B cell (primary cell): ENCODE measurements around the gene DGKQ. TPM values are rescaled to one million over a fixed set of nuclear protein-coding genes. Genes with fewer than 3 reads are reported as not detected.

Experiments used
- ATAC-seq: fragments of 200-7000 bp; cut with Tn5 transposase; one replicate; pipeline ENCODE4 v1.10.0; 2021; ENCODE audit warnings: low read depth, mild to moderate bottlenecking, moderate number of reproducible peaks, moderate library complexity
- CTCF ChIA-PET: fragments of 350-600 bp; sonication (Branson Sonifier 250); formaldehyde crosslinking; loops from one replicate; lab custom pipeline; 2021; ENCODE audit warnings: antibody characterized with exemption, inconsistent platforms; lab: Charles Lee
- POLR2A ChIA-PET: fragments of 350-600 bp; sonication (Branson Sonifier 250); formaldehyde crosslinking; loops from one replicate; lab custom pipeline; 2021; ENCODE audit warnings: antibody characterized with exemption; lab: Charles Lee
- DNase-seq: peaks from one replicate; pipeline ENCODE4 v3.0.0; 2013
- H2AFZ ChIP-seq: 2 replicates; pipeline ENCODE4 v1.6.1; 2012; ENCODE audit warnings: mild to moderate bottlenecking, low read depth, low read length; ENCODE audit not compliant: insufficient read depth, poor library complexity, severe bottlenecking
- H3K27ac ChIP-seq, 2 donors: 1 replicate in 1 of 2; 2 replicates in 1 of 2; pipeline ENCODE4 v1.5.1; 2012 to 2013; ENCODE audit warnings: low read length in 2 of 2, mild to moderate bottlenecking in 2 of 2, moderate library complexity in 1 of 2
- H3K27me3 ChIP-seq, 4 experiments: fragments of 200-600 bp in 1 of 4; sonication (generic) in 1 of 4; replicated peaks in 1 of 4; 1 replicate in 2 of 4; 2 replicates in 2 of 4; pipeline versions ENCODE4 v1.6.1 to v1.7.0; 2013 to 2016; ENCODE audit warnings: low read length in 3 of 4, mild to moderate bottlenecking in 2 of 4, mixed read lengths in 1 of 4, moderate library complexity in 1 of 4; ENCODE audit not compliant: insufficient read depth in 4 of 4, control insufficient read depth in 3 of 4; ENCODE audit errors: control extremely low read depth in 1 of 4
- H3K36me3 ChIP-seq, 2 experiments: replicated peaks in 1 of 2; 1 replicate in 1 of 2; 2 replicates in 1 of 2; pipeline versions ENCODE4 v1.6.1 to v1.7.1; 2013; ENCODE audit warnings: low read length in 1 of 2; ENCODE audit not compliant: insufficient read depth in 2 of 2, control insufficient read depth in 1 of 2; ENCODE audit errors: control extremely low read depth in 1 of 2, extremely low read depth in 1 of 2
- H3K4me1 ChIP-seq, 2 donors: fragments of 200-600 bp in 1 of 2; sonication (generic) in 1 of 2; 1 replicate in 1 of 2; 2 replicates in 1 of 2; pipeline versions ENCODE4 v1.5.1 to v1.6.1; 2013 to 2017; ENCODE audit warnings: low read length in 2 of 2; ENCODE audit not compliant: control insufficient read depth in 2 of 2, insufficient read depth in 2 of 2
- H3K4me2 ChIP-seq: replicated peaks from 2 replicates; pipeline ENCODE3; 2012; ENCODE audit warnings: mild to moderate bottlenecking, low read depth, low read length; ENCODE audit not compliant: poor library complexity, severe bottlenecking
- H3K4me3 ChIP-seq, 5 experiments: fragments of 200-600 bp in 1 of 5; sonication (generic) in 1 of 5; 1 replicate in 3 of 5; 2 replicates in 2 of 5; pipeline versions ENCODE4 v1.5.1 to v1.7.0; 2011 to 2016; ENCODE audit warnings: low read length in 4 of 5, mild to moderate bottlenecking in 4 of 5, low read depth in 2 of 5, control low read depth in 1 of 5, moderate library complexity in 1 of 5; ENCODE audit not compliant: insufficient read depth in 1 of 5; ENCODE audit errors: control extremely low read depth in 1 of 5, extremely low read depth in 1 of 5
- H3K79me2 ChIP-seq: fragments of 200-600 bp; sonication (generic); one replicate; pipeline ENCODE4 v1.6.0; 2016; ENCODE audit warnings: low read length; ENCODE audit not compliant: control insufficient read depth, insufficient read depth
- H3K9ac ChIP-seq: fragments of 200-600 bp; sonication (generic); 2 replicates; pipeline ENCODE4 v1.6.1; 2017; ENCODE audit warnings: mild to moderate bottlenecking, low read length, moderate library complexity
- H3K9me3 ChIP-seq, 3 donors: one replicate each; pipeline versions ENCODE4 v1.6.1 to v1.7.1; 2013; ENCODE audit warnings: low read length in 2 of 3; ENCODE audit not compliant: control insufficient read depth in 2 of 3, insufficient read depth in 1 of 3; ENCODE audit errors: control extremely low read depth in 1 of 3
- H4K20me1 ChIP-seq: 2 replicates; pipeline ENCODE4 v1.6.0; 2012; ENCODE audit warnings: mild to moderate bottlenecking, low read length; ENCODE audit not compliant: insufficient read depth, control insufficient read depth, poor library complexity, severe bottlenecking
- H3K27ac Mint-ChIP-seq: one replicate; pipeline ENCODE4 v1.8.0; 2021; ENCODE audit warnings: mixed read lengths
- H3K27me3 Mint-ChIP-seq: one replicate; pipeline ENCODE4 v1.8.0; 2021; ENCODE audit warnings: mixed read lengths
- H3K4me1 Mint-ChIP-seq: one replicate; pipeline ENCODE4 v1.8.0; 2021; ENCODE audit warnings: mixed read lengths
- H3K4me3 Mint-ChIP-seq: one replicate; pipeline ENCODE4 v1.8.0; 2021; ENCODE audit warnings: mixed read lengths
- H3K9me3 Mint-ChIP-seq: one replicate; pipeline ENCODE4 v1.8.0; 2022; ENCODE audit warnings: mixed read lengths; ENCODE audit not compliant: insufficient read depth
- EZH2 ChIP-seq: IDR thresholded peaks from 2 replicates; pipeline ENCODE4 v1.6.1; 2012; ENCODE audit warnings: borderline replicate concordance, low read depth, mild to moderate bottlenecking, moderate library complexity, low read length; ENCODE audit not compliant: insufficient read depth, poor library complexity, severe bottlenecking
- WGBS: methylation state at CpG from one replicate; pipeline ENCODE4 v1.1.5; 2013; ENCODE audit warnings: missing lambda C conversion rate; ENCODE audit not compliant: insufficient coverage; 5-methylcytosine and 5-hydroxymethylcytosine counted together
- intact Hi-C: fragments of 100-400 bp; cut with micrococcal nuclease; formaldehyde crosslinking; loops from one replicate; pipeline ENCODE4 v1.10.0; 2022
- polyA plus RNA-seq: library from polyadenylated mRNA; depleted of rRNA; stranded (reverse); fragments of >200 nt; gene quantifications from 2 replicates; pipeline ENCODE4 v1.2.3, GENCODE V29; 2012
- total RNA-seq, 2 donors: library from RNA; stranded (reverse); fragments of 120-200 nt in 1 of 2; gene quantifications; 1 replicate in 1 of 2; 2 replicates in 1 of 2; pipeline versions ENCODE4 v1.2.3 to v1.2.4, GENCODE V29; 2013 to 2022
- TF ChIP-seq, protein P1 (sequence below): fragments of 200-600 bp; IDR thresholded peaks from one replicate; pipeline ENCODE4 v1.8.0; 2022; ENCODE audit warnings: antibody characterized with exemption, mild to moderate bottlenecking

The DGKQ gene
- total and polyA plus RNA-seq, 2 donors (not counting 1 experiment from before 2014, with no cell fraction given): 22.6 to 30.4 TPM

GRCh38 chr4:931960-932712 is 41.2 kb downstream of the DGKQ start, which contains the start of the genes GAK and TMEM175:
GAK (minus strand) TSS chr4:932316; CDS start chr4:932187, 129 bp downstream.
TMEM175 (plus strand) TSS chr4:932460; CDS start chr4:947740, 15,280 bp downstream.
- Mint-ChIP-seq H3K27ac (peak within 1 kb of the TSS; percentile 96), H3K4me3 (peak within 1 kb of the TSS; percentile 91), H3K4me1 (peaks cover 83% of the 10 kb centered on the region), H3K9me3 (no peaks in the 10 kb centered on the region), H3K27me3 (no peaks in the 10 kb centered on the region)
- ChIA-PET CTCF (interaction anchor here (1.0 to 9.9 kb wide), 5 partner anchors 9 to 55 kb away, joined by 3 to 68 read pairs (median 3); partner anchors contain the start of gene IDUA), POLR2A (interaction anchor here (0.6 to 2.5 kb wide), 5 partner anchors 9 to 836 kb away, joined by 3 to 25 read pairs (median 3); partner anchors contain the start of genes IDUA and RNF212)
- under 1% methylated on average over 99 of the region's 99 CpGs for WGBS
- H3K36me3 ChIP-seq: peaks cover 0 to 5% of the 10 kb centered on the region in 2 experiments
- H3K4me1 ChIP-seq: peaks cover 68 to 69% of the 10 kb centered on the region in 2 donors
- peak within 1 kb of the TSS; percentile 62 to 99 (median 93) for H3K4me3 ChIP-seq
- H3K4me2 ChIP-seq: peak within 1 kb of the TSS; percentile 97
- H3K27ac ChIP-seq: peak within 1 kb of the TSS; percentile 62 to 98
- ATAC-seq (peak; percentile 94), DNase-seq (peak; percentile 98)
- no peaks in the 10 kb centered on the region for H3K9me3 ChIP-seq
- TF ChIP-seq, protein P1, sequence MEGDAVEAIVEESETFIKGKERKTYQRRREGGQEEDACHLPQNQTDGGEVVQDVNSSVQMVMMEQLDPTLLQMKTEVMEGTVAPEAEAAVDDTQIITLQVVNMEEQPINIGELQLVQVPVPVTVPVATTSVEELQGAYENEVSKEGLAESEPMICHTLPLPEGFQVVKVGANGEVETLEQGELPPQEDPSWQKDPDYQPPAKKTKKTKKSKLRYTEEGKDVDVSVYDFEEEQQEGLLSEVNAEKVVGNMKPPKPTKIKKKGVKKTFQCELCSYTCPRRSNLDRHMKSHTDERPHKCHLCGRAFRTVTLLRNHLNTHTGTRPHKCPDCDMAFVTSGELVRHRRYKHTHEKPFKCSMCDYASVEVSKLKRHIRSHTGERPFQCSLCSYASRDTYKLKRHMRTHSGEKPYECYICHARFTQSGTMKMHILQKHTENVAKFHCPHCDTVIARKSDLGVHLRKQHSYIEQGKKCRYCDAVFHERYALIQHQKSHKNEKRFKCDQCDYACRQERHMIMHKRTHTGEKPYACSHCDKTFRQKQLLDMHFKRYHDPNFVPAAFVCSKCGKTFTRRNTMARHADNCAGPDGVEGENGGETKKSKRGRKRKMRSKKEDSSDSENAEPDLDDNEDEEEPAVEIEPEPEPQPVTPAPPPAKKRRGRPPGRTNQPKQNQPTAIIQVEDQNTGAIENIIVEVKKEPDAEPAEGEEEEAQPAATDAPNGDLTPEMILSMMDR: no peak
- TF ChIP-seq EZH2: no peak
- peaks cover 72% of the 10 kb centered on the region for H3K79me2 ChIP-seq
- peak within 1 kb of the TSS; percentile 99 for H3K9ac ChIP-seq
- intact Hi-C loops: loop anchor here (1.0 to 10.0 kb wide), 6 partner anchors 10 to 437 kb away; partner anchors contain the start of genes DGKQ, IDUA, PCGF3 and PIGG
- peaks cover 42% of the 10 kb centered on the region for H4K20me1 ChIP-seq
- H3K27me3 ChIP-seq: no peaks in the 10 kb centered on the region
- peak within 1 kb of the TSS; percentile 82 for H2AFZ ChIP-seq
